ENCODE data around the gene CCL1.

Gene CCL1

DNA sequence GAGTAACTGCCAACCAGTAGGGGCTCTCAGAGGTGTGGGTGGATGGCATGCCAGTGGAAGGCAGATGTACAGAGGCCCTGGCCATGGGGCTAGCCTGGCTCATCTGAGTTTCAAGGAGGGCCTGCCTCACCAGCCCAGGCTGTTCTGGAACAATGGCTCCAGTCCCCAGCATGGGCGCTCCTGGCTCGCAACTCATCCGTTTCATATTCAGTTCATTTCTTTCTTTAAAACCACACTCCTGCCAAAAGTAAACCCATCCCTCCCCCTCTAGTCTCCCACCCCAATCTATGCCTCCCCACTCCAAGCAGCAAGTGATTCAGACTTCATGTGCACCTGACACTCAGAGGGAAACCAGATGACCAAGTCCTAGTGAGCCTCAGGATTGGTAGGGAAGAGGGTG lies 4.4 kb downstream of the CCL1 start:
- DNase-seq (ENCODE audit: low read depth), result no peak

DNA sequence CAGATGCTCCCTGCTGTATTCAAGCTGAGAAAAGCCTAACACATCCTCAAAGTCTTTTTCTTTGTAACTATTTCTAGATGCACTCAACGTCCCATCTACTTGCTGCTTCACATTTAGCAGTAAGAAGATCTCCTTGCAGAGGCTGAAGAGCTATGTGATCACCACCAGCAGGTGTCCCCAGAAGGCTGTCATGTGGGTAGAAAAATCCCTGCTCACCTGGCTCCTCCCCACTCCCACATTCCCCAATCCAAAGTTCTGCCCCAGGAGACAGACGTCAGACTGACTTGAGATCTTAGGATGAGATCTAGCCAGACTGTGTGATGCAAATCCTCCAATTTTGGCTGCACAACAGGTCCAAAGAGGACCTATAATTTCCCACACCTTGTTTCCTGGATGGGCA lies 5.6 kb downstream of the CCL1 start:
- no peak for DNase-seq (ENCODE audit: low read depth)

DNA sequence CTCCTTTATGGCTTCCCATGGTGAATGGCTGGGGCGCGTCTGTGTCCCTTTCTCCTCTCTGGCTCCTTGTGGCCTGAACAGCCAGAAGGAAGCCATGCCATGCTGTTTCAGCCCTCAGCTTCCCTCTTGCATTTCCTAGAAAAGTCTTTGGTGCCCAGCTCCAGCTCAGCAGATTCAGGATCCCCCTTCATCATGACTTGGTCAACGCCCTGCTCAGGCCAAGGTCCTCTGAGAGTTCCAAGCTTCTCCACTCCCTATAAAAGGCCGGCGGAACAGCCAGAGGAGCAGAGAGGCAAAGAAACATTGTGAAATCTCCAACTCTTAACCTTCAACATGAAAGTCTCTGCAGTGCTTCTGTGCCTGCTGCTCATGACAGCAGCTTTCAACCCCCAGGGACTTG lies 6.8 kb downstream of the CCL1 start, which contains the start of gene CCL13:
Gene CCL13 (plus strand): TSS at position 287 of the 400 bp plus-strand sequence. CDS start 47 bp downstream, at position 334.
- no peak for DNase-seq (ENCODE audit: low read depth)

DNA sequence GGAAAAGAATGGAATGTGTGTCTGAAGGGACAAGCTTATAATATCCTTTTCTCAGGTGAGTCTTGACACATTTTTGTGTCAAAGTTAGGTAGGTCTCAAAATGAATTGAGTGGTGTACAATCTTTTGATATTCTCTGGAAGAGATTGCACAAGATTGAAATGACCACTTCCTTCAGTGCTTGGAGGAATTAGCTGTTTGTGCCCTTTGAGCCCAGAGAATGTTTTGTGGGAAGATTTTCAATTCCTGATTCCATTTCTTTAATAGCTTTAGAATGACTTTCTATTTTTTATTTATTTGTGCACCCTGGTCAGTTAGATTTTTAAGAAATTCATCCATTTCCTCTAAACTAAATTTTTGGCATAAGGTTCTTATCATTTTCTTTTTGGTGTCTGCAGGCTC lies 8.4 kb downstream of the CCL1 start:
- peak; percentile 73 for DNase-seq (ENCODE audit: low read depth)

DNA sequence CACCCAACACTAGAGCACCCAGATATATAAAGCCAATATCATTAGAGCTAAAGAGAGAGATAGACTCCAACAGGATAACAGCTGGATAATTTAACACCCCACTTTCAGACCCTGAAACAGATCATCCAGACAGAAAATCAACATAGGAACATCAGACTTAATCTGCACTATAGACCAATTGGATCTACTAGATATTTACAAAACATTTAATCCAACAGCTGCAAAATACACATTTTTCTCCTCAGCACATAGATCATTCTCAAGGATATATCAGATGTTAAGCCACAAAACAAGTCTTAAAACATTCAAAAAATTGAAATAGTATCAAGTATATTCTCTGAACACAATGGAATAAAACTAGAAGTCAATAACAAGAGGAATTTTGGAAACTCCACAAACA lies 10.8 kb downstream of the CCL1 start:
- no peak for DNase-seq (ENCODE audit: low read depth)

DNA sequence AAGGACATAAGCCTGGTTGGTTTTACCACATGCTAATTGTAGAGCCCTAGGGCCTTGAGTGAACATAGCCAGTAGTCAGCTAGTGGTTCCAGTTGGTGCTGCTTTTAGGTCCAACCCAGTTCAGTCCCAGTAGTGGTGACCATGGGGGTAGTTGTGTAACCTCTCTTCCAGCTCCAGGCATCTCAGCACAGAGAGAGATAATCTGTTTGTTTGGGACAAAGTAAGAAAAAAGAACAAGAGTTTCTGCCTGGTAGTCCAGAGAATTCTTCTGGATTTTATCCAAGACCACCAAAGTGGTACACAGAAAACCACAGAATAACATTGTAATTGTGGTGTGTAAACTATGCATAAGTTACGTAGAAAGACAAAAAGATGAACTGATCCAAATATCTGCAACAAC lies 11.9 kb downstream of the CCL1 start:
- DNase-seq (ENCODE audit: low read depth), result peak; percentile 24

DNA sequence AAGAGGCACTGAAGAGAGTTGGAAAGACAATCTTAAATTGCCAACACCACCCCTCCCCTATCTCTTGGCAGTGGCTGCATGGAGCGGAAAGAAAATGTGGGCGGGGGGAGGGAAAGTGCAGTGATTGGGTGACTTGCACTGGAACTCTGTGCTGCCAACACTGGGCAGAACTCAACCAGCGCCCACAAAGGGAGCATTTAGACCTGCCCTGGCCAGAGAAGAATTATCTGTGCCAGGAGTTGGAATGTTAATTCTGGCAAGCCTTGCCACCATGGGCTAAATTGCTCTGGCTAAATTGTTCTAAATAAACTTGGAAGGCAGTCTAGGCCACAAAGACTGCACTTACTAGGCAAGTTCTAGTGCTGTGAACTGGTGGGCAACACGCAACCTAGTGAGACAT lies 13.3 kb downstream of the CCL1 start:
- no peak for DNase-seq (ENCODE audit: low read depth)

DNA sequence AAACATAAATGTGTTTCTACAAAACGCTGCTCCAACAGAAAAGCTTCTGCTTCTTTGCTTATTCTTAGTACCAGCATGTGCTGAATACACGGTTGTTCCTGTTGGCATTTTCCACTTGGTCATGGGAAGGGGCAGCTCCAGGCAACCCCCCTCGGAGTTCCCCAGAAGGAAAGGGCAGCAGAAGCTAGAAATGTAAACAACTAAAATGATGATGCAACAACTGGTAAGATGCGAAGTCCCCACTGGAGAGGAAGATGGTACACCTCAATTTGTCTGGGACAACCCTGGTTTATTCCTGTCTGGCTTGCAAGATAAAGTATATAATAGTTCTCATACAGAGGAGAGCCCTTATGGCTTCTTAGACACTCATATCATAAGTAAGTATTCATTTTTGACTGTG lies 16.0 kb downstream of the CCL1 start:
- DNase-seq (ENCODE audit: low read depth), result no peak

DNA sequence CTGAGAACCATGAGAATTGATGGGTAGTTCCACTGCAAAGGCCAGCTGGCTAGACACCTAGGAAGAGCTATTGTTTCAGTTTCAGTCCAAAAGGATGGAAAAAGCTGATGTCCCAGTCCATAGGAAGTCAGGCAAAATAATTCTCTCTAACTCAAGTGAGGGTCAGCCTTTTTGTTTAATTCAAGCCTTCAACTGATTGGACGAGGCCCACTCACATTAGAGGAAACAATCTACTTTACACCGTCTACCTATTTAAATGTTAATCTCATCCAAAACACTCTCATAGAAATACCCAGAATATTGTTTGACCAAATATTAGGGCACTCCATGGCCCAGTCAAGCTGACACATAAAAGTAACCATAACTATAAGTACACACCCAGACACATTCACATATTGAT lies 21.1 kb downstream of the CCL1 start:
- DNase-seq (ENCODE audit: low read depth), result no peak

DNA sequence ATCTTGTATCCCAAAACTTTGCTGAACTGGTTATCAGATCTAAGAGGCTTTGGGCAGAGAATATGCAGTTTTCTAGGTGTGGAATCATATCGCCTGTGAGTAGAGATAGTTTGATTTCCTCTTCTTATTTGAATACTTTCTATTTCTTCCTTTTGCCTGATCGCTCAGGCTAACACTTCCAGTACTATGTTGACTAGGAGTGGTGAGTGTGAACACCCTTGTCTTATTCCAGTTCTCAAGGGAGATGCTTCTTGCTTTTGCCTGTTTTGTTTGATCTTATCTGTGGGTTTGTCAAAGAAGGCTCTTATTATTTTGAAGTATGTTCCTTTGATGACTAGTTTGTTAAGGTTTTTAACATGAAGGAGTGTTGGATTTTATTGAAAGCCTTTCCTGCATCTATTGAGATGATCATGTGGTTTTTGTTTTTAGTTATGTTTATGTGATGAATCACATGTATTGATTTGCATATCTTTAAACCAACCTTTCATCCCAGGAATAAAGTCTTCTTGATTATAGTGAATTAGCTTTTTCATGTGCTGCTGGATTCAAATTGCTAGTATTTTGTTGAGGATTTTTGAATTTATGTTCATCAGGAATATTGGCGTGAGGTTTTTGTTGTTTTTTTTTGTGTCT lies 23.8 kb downstream of the CCL1 start:
- no peak for DNase-seq (ENCODE audit: low read depth)

DNA sequence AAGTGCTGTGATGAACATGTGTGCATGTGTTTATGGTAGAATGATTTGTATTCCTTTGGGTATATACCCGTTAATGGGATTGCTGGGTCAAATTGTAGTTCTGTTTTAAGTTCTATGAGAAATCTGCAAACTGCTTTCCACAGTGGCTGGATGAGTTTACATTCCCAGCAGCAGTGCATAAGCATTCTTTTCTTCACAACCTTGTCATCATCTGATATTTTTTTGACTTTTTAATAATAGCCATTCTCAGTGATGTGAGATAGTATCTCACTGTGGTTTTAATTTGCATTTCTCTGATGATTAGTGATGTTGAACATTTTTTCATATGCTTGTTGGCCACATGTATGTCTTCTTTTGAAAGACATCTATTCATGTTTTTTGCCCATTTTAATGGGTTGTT lies 25.3 kb downstream of the CCL1 start:
- DNase-seq (ENCODE audit: low read depth), result no peak

DNA sequence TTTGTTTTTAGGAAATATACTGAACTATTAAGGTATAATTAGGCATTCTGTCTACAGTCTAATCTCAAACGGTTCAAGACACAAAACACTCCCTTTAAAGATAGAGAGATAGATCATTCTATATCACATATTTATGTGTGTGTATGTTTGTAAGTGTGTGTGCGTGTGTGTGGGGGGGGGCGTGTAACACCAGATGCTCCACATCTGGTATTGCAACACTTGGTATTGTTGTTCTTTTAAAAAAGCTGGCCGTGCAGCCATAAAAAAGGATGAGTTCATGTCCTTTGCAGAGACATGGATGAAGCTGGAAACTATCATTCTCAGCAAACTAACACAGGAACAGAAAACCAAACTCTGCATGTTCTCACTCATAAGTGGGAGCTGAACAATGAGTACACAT lies 35.5 kb downstream of the CCL1 start:
- DNase-seq (ENCODE audit: low read depth), result peak; percentile 34

DNA sequence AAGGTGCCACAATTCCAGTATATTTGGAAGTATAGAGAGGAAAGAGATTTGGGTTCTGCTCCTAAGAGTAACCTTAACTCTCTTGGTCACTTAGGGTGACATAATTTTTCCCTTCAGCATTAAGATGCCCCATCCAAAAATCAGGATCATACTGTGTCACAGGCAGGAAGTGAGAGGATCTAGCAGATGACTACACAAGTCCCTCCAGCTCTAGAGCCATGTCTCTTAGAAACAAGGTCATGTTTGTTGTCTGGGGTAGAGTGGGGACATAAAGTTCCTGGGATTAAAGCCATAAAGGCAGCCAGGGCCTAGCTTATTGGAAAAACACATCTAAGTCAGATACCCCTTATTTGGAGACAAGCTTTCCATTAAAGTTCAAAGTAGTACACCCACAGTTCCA lies 41.1 kb downstream of the CCL1 start:
- DNase-seq (ENCODE audit: low read depth), result no peak

DNA sequence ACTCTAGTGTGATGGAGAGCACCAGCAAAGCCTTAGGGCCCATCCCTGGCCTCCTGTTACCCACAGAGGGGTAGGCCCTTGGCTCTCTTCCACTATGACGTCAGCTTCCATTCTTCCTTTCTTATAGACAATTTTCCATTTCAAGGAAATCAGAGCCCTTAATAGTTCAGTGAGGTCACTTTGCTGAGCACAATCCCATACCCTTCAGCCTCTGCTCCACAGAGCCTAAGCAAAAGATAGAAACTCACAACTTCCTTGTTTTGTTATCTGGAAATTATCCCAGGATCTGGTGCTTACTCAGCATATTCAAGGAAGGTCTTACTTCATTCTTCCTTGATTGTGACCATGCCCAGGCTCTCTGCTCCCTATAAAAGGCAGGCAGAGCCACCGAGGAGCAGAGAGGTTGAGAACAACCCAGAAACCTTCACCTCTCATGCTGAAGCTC lies 44.0 kb downstream of the CCL1 start, which contains the start of gene CCL8:
Gene CCL8 (plus strand): TSS at position 397 of the 445 bp plus-strand sequence. CDS start 67 bp downstream, outside the sequence.
- DNase-seq (ENCODE audit: low read depth), result no peak

DNA sequence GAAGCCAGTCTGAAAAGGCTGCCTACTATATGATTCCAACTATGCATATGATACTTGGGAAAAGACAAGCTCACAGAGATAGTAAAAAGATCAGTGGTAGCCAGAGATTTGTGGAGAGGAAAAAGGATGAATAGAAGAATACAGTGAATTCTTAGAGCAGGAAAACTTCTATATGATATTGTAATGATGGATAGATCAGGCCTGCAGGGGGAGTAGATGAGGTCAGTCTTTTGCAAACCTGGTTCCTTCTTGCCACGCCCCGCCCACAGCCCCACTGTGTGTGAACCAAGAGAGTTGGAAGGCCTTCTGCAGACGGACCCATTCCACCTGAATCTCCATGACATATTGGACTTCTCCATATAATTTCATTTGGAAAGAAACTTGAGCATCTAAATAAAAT lies 44.6 kb downstream of the CCL1 start:
- DNase-seq (ENCODE audit: low read depth), result no peak

DNA sequence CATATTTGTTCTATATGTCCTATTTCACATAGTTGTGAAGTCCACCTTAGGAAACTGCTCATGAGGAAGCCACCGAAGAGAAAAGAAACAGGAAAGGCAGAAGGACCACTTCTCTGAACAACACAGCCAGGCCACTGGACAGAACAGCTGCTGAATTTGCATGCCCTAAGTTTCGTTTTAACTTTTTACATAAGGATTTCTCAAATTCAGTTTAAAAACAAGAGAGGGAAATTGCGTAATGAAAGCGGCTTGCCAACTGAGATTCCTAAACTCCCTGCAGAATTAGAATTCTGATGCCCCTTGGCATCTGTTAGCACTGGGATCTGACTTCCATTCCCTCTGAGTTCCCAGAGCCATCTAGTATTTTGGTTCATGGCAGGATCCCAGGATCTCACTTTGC lies 48.8 kb downstream of the CCL1 start:
- DNase-seq (ENCODE audit: low read depth), result peak; percentile 73

DNA sequence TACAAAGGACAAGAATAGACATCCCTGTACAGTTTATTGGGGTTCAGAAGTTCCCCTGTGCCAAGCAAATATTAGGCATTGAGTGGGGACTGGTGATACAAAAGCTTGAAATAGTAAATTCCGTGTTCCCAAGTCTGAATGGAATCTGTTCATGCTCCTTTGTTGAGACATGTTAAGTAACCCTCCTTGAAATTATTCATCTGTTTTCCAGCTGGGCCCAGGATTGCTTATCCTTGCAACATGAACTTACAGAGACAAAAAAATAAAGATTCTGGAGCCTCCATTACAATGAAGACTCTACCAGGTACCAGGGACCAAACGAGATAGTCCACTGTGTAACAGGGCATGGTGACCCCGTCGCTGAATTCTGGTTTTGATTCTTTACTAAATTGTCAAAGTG lies 49.9 kb downstream of the CCL1 start:
- DNase-seq (ENCODE audit: low read depth), result peak; percentile 24

DNA sequence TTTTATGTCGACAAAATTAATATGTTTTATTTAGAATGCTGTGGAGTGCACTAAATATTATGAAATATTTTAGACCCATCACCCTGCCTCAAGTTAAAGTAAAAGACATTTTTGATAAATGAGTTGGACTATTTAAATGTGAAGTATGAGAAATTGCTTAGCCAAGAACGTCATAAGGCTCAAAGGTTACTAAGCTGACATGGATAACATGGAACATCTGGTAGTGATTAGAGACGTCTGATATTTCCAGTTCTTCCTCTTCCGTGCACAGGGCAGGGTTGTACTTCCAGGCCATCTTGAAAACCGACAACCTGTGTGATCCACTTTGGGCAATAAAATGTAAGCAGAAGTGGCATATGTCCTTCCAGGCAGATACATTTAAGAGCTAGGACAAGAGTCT lies 51.0 kb downstream of the CCL1 start:
- peak; percentile 85 for DNase-seq (ENCODE audit: low read depth)

DNA sequence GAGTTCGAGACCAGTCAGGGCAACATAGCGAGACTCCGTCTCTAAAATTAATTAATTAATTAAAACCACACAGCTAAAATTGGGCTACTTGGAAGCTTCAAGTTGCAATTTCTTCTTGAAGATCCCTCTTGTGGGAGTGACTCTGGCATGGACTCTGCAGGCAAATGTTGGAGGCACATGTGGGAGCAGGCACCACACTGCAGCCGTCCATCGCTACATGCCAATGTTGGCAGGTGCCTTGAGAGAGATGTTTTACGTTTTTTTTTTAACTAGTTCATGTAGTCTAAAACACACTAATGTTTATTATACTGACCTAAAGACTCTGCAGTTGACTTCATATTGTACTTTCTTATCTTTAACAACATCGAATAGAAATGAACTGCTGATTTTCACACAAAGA lies 51.7 kb downstream of the CCL1 start:
- DNase-seq (ENCODE audit: low read depth), result no peak

All from EH (cell line).